Measurements from ENCODE around the gene ELF2.

- TF ChIP-seq CTCF (IDR thresholded peaks at IDR 0.05), result no peak
- no peak for TF ChIP-seq RCOR1 (IDR thresholded peaks at IDR 0.05; ENCODE audit: low read length)
- no peak for TF ChIP-seq CHD2 (IDR thresholded peaks at IDR 0.05; ENCODE audit: low read length, partially characterized antibody)
- no peak for TF ChIP-seq USF2 (IDR thresholded peaks at IDR 0.05; ENCODE audit: borderline replicate concordance, low read depth, low read length)
- TF ChIP-seq FOXM1 (IDR thresholded peaks at IDR 0.05; ENCODE audit: low read depth), result no peak
These were observed 68.4 kb downstream of the ELF2 start for GRCh38 chr4:139108567-139109128.
